Kidney epithelial cell (primary cell): ENCODE measurements around the gene MARS1. TPM values are rescaled to one million over a fixed set of nuclear protein-coding genes. Genes with fewer than 3 reads are reported as not detected.
A peak's percentile ranks its signal among the peaks of the same experiment; 100 is the strongest.

Experiments used
- DNase-seq: peaks from one replicate; pipeline ENCODE4 v3.0.0-alpha.2; 2010; ENCODE audit warnings: low read depth
- H3K27me3 ChIP-seq: 2 replicates; pipeline ENCODE4 v1.6.0; 2011; ENCODE audit warnings: low read length; ENCODE audit not compliant: control insufficient read depth, insufficient read depth
- H3K36me3 ChIP-seq: 2 replicates; pipeline ENCODE4 v1.5.1; 2011; ENCODE audit warnings: low read length; ENCODE audit not compliant: control insufficient read depth, insufficient read depth
- H3K4me3 ChIP-seq: 2 replicates; pipeline ENCODE4 v1.5.1; 2011; ENCODE audit warnings: low read depth, mild to moderate bottlenecking, control low read depth, low read length
- total RNA-seq: library from RNA; depleted of rRNA; stranded (reverse); fragments of >200 nt; gene quantifications from 2 replicates; pipeline ENCODE4 v1.2.3, GENCODE V29; 2015
- TF ChIP-seq, protein P1 (sequence below): IDR thresholded peaks from 2 replicates; pipeline ENCODE4 v1.5.1; 2011; ENCODE audit warnings: mild to moderate bottlenecking, moderate library complexity, low read length, control low read depth, inconsistent platforms; ENCODE audit not compliant: insufficient read depth, poor library complexity, severe bottlenecking

Gene MARS1
- total RNA-seq, 1 donor from 2014 or later, result 268 TPM

GRCh38 chr12:57549909-57550640, 62.2 kb downstream of the MARS1 start, which contains the start of gene KIF5A:
Gene KIF5A, plus strand, starts transcription at chr12:57550044. Its CDS starts 228 bp downstream, at chr12:57550272.
- Histone ChIP-seq H3K4me3 (peak within 1 kb of the TSS; percentile 72), H3K27me3 (peaks cover 8% of the 10 kb centered on the region), H3K36me3 (no peaks in the 10 kb centered on the region)
- TF ChIP-seq, protein P1, sequence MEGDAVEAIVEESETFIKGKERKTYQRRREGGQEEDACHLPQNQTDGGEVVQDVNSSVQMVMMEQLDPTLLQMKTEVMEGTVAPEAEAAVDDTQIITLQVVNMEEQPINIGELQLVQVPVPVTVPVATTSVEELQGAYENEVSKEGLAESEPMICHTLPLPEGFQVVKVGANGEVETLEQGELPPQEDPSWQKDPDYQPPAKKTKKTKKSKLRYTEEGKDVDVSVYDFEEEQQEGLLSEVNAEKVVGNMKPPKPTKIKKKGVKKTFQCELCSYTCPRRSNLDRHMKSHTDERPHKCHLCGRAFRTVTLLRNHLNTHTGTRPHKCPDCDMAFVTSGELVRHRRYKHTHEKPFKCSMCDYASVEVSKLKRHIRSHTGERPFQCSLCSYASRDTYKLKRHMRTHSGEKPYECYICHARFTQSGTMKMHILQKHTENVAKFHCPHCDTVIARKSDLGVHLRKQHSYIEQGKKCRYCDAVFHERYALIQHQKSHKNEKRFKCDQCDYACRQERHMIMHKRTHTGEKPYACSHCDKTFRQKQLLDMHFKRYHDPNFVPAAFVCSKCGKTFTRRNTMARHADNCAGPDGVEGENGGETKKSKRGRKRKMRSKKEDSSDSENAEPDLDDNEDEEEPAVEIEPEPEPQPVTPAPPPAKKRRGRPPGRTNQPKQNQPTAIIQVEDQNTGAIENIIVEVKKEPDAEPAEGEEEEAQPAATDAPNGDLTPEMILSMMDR, result peak; percentile 1
- no peak for DNase-seq

- H3K36me3 ChIP-seq, result no peaks in the 10 kb centered on the region
- H3K4me3 ChIP-seq, result peak overlapping the region; percentile 72
- H3K27me3 ChIP-seq, result peaks cover 8% of the 10 kb centered on the region
- DNase-seq, result no peak
- TF ChIP-seq, protein P1, result no peak
Observed at GRCh38 chr12:57550641-57551549, 63.0 kb downstream of the MARS1 start.

DNA sequence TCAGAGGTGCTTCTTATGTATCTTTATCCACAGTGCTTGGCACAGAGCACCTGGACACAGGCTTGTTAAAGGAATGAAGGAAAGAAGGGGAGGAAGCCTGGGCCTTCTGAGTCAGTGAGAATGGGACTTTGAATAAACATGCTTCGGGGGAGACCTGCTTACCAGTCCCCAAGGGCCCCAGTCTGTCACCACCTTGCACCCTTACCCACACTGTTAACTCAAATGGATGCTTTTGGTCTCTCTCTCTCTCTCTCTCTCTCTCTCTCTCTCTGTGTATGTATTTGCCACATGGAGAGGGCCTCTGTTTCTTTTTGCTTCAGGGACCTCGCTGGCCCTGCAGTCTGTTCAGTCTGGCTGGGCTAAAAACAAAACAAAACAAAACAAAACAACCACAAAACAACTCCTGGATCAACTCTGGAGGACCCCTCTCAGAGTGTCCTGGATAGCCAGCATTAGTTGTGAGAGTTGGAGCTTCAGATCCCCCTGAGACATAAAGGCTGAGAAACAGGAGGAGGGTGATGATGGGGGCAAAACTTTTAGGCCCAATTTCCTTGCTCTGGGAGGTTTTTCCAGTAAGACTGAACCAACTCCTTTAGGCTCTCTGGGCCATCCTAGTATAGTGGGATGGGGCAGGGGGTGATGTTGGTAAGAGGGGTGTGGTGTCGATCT, 63.9 kb downstream of the MARS1 start:
- H3K36me3 ChIP-seq, result no peaks in the 10 kb centered on the region
- H3K4me3 ChIP-seq, result no peak overlapping the region
- no peak for DNase-seq
- H3K27me3 ChIP-seq, result peaks cover 8% of the 10 kb centered on the region
- TF ChIP-seq, protein P1, result no peak

GRCh38 chr12:57552306-57552651, 64.4 kb downstream of the MARS1 start:
- Histone ChIP-seq H3K36me3 (no peaks in the 10 kb centered on the region), H3K27me3 (peaks cover 8% of the 10 kb centered on the region), H3K4me3 (no peak overlapping the region)
- no peak for DNase-seq
- TF ChIP-seq, protein P1, result no peak

DNA sequence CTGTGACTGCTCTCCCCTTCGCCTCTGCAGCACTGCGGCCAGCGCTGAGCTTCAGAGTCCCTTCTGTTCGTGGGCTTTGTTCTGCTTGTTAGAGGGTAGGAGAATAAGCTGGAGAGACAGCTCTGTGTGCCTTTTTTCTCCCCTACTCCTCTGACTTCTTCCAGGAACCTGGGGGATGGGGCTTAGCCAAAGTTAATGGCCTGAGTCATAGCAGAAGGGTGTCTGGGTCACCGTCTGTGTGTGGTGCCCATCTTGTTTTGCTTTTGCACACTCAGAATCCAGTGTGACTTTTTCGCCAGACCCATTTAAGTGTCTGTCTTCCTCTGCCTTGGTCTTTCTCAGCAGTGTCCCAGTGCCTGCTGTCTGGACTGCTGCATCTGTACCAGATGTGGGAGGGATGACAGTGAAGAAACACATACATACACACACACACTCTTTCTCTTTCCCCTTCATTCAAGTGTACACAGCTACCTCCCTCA, 65.0 kb downstream of the MARS1 start:
- TF ChIP-seq, protein P1, result no peak
- DNase-seq, result no peak
- Histone ChIP-seq H3K4me3 (no peak overlapping the region), H3K36me3 (no peaks in the 10 kb centered on the region), H3K27me3 (peaks cover 8% of the 10 kb centered on the region)
